Transverse colon (tissue), 4 donors: ENCODE measurements around the gene ELP6. TPM values are rescaled to one million over a fixed set of nuclear protein-coding genes. Genes with fewer than 3 reads are reported as not detected.

Source experiments
- DNase-seq: peaks from one replicate; pipeline ENCODE4 v3.0.0-alpha.2; 2019
- H3K27ac ChIP-seq, 4 donors: fragments of 200-600 bp; sonication (generic); 2 replicates each; pipeline ENCODE4 v1.5.1; 2016 to 2018; ENCODE audit warnings: inconsistent platforms in 4 of 4
- H3K27me3 ChIP-seq: fragments of 200-600 bp; sonication (generic); 2 replicates; pipeline ENCODE4 v1.5.1; 2017; ENCODE audit warnings: inconsistent platforms
- H3K36me3 ChIP-seq, 4 donors: fragments of 200-600 bp; sonication (generic); 2 replicates each; pipeline ENCODE4 v1.5.1; 2017 to 2019; ENCODE audit warnings: inconsistent platforms in 4 of 4
- H3K4me1 ChIP-seq, 4 donors: fragments of 200-600 bp; sonication (generic); 2 replicates each; pipeline ENCODE4 v1.5.1; 2017 to 2020; ENCODE audit warnings: inconsistent platforms in 4 of 4
- H3K4me3 ChIP-seq, 4 donors: fragments of 200-600 bp; sonication (generic); 1 replicate in 1 of 4; 2 replicates in 3 of 4; pipeline versions ENCODE4 v1.5.1 to v1.6.1; 2017 to 2019; ENCODE audit warnings: inconsistent platforms in 4 of 4
- H3K9me3 ChIP-seq, 2 donors: fragments of 200-600 bp; sonication (generic); 2 replicates each; pipeline ENCODE4 v1.5.1; 2017 to 2019; ENCODE audit warnings: inconsistent platforms in 2 of 2
- CTCF ChIP-seq, 5 experiments: fragments of 200-600 bp in 3 of 5; fragments of 450-650 bp in 2 of 5; sonication (generic) in 3 of 5; IDR thresholded peaks; 1 replicate in 2 of 5; 2 replicates in 3 of 5; pipeline ENCODE4 v1.5.1; 2016 to 2017; ENCODE audit warnings: antibody characterized with exemption in 5 of 5, inconsistent platforms in 3 of 5, mild to moderate bottlenecking in 2 of 5, moderate library complexity in 1 of 5
- EP300 ChIP-seq: sonication (generic); formaldehyde crosslinking; IDR thresholded peaks from one replicate; pipeline ENCODE4 v1.6.1; 2017; ENCODE audit warnings: antibody characterized with exemption, low read depth
- POLR2A ChIP-seq: fragments of 450-650 bp; IDR thresholded peaks from one replicate; pipeline ENCODE4 v1.6.1; 2016; ENCODE audit warnings: antibody characterized with exemption, mild to moderate bottlenecking, moderate library complexity
- POLR2AphosphoS5 ChIP-seq, 3 donors: sonication (generic); formaldehyde crosslinking; IDR thresholded peaks; one replicate each; pipeline ENCODE4 v1.6.1; 2016; ENCODE audit warnings: antibody characterized with exemption in 3 of 3
- WGBS, 2 donors: methylation state at CpG; one replicate each; pipeline ENCODE4 v1.1.5; 2018; ENCODE audit warnings: low coverage in 1 of 2; 5-methylcytosine and 5-hydroxymethylcytosine counted together
- in situ Hi-C, 4 donors: fragments of 200-750 bp; cut with MboI; loops; one replicate each; pipeline versions ENCODE4 v1.15.0 to v1.15.1; 2017; ENCODE audit warnings: low sequenced_read_pairs in 3 of 4, low pct_ligation_motif_present in 1 of 4, low pct_unique_long_range_greater_than_20kb in 1 of 4
- intact Hi-C: fragments of 100-400 bp; cut with DNase I; formaldehyde crosslinking; loops from one replicate; pipeline ENCODE4 v1.15.1; 2023; ENCODE audit warnings: low total_unique reads
- total RNA-seq, 4 donors: library from RNA; depleted of rRNA; stranded (reverse); fragments of >200 nt; gene quantifications; one replicate each; pipeline ENCODE4 v1.1.0, GENCODE V29; 2016

The ELP6 gene
- total RNA-seq, 4 donors from 2014 or later: 1.2 to 55.7 (median 28.3) TPM

- 80 to 87% methylated on average over 2 to 12 of the region's 12 CpGs for WGBS, 2 donors
- no peak overlapping the region for H3K27ac ChIP-seq
- H3K4me1 ChIP-seq: no peaks in the 10 kb centered on the region
- no peaks in the 10 kb centered on the region for H3K27me3 ChIP-seq
- H3K4me3 ChIP-seq: no peak overlapping the region
- no peaks in the 10 kb centered on the region for H3K9me3 ChIP-seq
- intact Hi-C loops (no loop called here), in situ Hi-C loops (no loop called here)
- DNase-seq: no peak
- TF ChIP-seq POLR2A: no peak
- TF ChIP-seq CTCF (IDR thresholded peaks at IDR 0.05): no peak
- no peak for TF ChIP-seq POLR2AphosphoS5 (IDR thresholded peaks at IDR 0.05)
- TF ChIP-seq EP300: no peak
- H3K36me3 ChIP-seq: peaks cover 0 to 5% (median 4%) of the 10 kb centered on the region in 4 donors
Measured at GRCh38 chr3:47491777-47492176, 21.7 kb downstream of the ELP6 start.

- no peak for TF ChIP-seq EP300
- no peak for TF ChIP-seq POLR2A
- no peak for TF ChIP-seq CTCF (IDR thresholded peaks at IDR 0.05)
- no peak for TF ChIP-seq POLR2AphosphoS5 (IDR thresholded peaks at IDR 0.05)
- WGBS, 2 donors: 60 to 76% methylated on average over 1 to 3 of the region's 3 CpGs
- Histone ChIP-seq H3K27me3 (no peaks in the 10 kb centered on the region), H3K9me3 (no peaks in the 10 kb centered on the region), H3K27ac (no peak overlapping the region), H3K4me1 (no peaks in the 10 kb centered on the region), H3K36me3 (peaks cover 0 to 5% (median 4%) of the 10 kb centered on the region in 4 donors), H3K4me3 (no peak overlapping the region)
- no peak for DNase-seq
- intact Hi-C loops (no loop called here), in situ Hi-C loops (no loop called here)
Measured at GRCh38 chr3:47491186-47491585, 22.3 kb downstream of the ELP6 start.

- Histone ChIP-seq H3K27ac (no peak overlapping the region), H3K9me3 (no peaks in the 10 kb centered on the region), H3K36me3 (no peaks in the 10 kb centered on the region), H3K4me3 (no peak overlapping the region), H3K4me1 (no peaks in the 10 kb centered on the region), H3K27me3 (no peaks in the 10 kb centered on the region)
- no peak for DNase-seq
- no peak for TF ChIP-seq EP300
- TF ChIP-seq POLR2A: no peak
- TF ChIP-seq CTCF (IDR thresholded peaks at IDR 0.05): no peak
- TF ChIP-seq POLR2AphosphoS5 (IDR thresholded peaks at IDR 0.05): no peak
- WGBS, 2 donors: 96 to 98% methylated on average over 2 of the region's 2 CpGs
- in situ Hi-C loops: no loop called here
- intact Hi-C loops: no loop called here
Measured at GRCh38 chr3:47487265-47487664, 26.2 kb downstream of the ELP6 start.

GRCh38 chr3:47485812-47486211, 27.7 kb downstream of the ELP6 start:
- in situ Hi-C loops: no loop called here
- H3K4me3 ChIP-seq: no peak overlapping the region
- DNase-seq: no peak
- 56 to 67% methylated on average over 3 of the region's 3 CpGs for WGBS, 2 donors
- no peaks in the 10 kb centered on the region for H3K27me3 ChIP-seq
- H3K9me3 ChIP-seq: no peaks in the 10 kb centered on the region
- no peaks in the 10 kb centered on the region for H3K36me3 ChIP-seq
- no peaks in the 10 kb centered on the region for H3K4me1 ChIP-seq
- intact Hi-C loops: no loop called here
- no peak for TF ChIP-seq CTCF (IDR thresholded peaks at IDR 0.05)
- no peak for TF ChIP-seq POLR2A
- TF ChIP-seq POLR2AphosphoS5 (IDR thresholded peaks at IDR 0.05): no peak
- no peak for TF ChIP-seq EP300
- H3K27ac ChIP-seq: no peak overlapping the region
